ENCODE measurements around the gene LCA5. TPM values are rescaled to one million over a fixed set of nuclear protein-coding genes. Genes with fewer than 3 reads are reported as not detected.

Gene LCA5
- total RNA-seq, 1 donor from 2014 or later: 9.9 TPM

DNA sequence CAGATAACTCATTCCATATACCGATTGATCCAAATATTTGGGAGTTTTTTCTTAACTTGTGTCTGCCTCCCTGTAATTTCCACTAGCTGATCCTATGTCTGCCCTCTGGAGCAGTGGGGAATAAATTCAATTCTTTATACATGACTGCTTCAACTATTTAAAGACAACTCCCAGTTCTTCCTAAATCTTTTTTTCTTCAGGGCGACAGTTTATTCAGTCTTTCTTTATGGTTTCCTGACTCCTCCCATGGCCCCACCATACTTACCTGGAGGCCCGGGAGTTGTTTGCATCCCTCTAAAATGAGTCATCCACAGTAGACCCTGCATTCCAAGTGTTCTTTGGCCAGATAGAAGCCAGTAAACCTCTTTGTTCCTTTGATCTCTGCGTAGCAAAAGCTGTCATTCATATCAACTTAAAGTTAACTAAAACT is 73.6 kb downstream of the LCA5 start:
- Mint-ChIP-seq H3K9me3 (ENCODE audit: low read depth) (peaks cover 3% of the 10 kb centered on the region), H3K27ac (peak overlapping the region; percentile 91), H3K27me3 (no peaks in the 10 kb centered on the region), H3K4me3 (ENCODE audit: low read depth) (peak overlapping the region; percentile 2), H3K4me1 (ENCODE audit: low read depth) (peaks cover 24% of the 10 kb centered on the region), H3K36me3 (ENCODE audit: insufficient read depth) (peaks cover 2% of the 10 kb centered on the region)
- TF ChIP-seq, protein P1, sequence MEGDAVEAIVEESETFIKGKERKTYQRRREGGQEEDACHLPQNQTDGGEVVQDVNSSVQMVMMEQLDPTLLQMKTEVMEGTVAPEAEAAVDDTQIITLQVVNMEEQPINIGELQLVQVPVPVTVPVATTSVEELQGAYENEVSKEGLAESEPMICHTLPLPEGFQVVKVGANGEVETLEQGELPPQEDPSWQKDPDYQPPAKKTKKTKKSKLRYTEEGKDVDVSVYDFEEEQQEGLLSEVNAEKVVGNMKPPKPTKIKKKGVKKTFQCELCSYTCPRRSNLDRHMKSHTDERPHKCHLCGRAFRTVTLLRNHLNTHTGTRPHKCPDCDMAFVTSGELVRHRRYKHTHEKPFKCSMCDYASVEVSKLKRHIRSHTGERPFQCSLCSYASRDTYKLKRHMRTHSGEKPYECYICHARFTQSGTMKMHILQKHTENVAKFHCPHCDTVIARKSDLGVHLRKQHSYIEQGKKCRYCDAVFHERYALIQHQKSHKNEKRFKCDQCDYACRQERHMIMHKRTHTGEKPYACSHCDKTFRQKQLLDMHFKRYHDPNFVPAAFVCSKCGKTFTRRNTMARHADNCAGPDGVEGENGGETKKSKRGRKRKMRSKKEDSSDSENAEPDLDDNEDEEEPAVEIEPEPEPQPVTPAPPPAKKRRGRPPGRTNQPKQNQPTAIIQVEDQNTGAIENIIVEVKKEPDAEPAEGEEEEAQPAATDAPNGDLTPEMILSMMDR (IDR thresholded peaks at IDR 0.05; ENCODE audit: unreplicated experiment): no peak
- no peak for DNase-seq (ENCODE audit: low spot score, unreplicated experiment)

DNA sequence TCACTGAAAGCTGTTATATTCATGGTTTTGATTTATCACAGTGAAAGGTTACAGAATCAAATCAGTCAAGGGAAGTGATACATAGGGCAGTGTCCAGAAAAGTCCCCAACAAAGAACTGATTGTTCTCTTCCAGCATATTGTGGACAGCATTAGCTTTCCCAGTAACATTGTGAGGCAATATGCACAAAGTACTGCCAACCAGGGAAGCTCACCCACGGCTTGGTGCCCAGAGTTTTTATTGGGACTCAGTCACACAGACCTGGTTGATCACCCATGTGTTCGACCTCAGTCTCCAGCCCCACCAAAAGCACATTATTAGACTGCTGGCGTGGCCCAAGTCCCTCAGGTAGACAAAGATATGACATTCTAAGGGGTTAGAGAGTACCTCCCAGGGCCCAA is 76.0 kb downstream of the LCA5 start:
- H3K4me1 Mint-ChIP-seq (ENCODE audit: low read depth): peaks cover 23% of the 10 kb centered on the region
- H3K9me3 Mint-ChIP-seq (ENCODE audit: low read depth): peaks cover 3% of the 10 kb centered on the region
- H3K27me3 Mint-ChIP-seq: no peaks in the 10 kb centered on the region
- H3K36me3 Mint-ChIP-seq (ENCODE audit: insufficient read depth): peaks cover 3% of the 10 kb centered on the region
- TF ChIP-seq, protein P1 (IDR thresholded peaks at IDR 0.05; ENCODE audit: unreplicated experiment): no peak
- H3K27ac Mint-ChIP-seq: no peak overlapping the region
- DNase-seq (ENCODE audit: low spot score, unreplicated experiment): no peak
- H3K4me3 Mint-ChIP-seq (ENCODE audit: low read depth): no peak overlapping the region

DNA sequence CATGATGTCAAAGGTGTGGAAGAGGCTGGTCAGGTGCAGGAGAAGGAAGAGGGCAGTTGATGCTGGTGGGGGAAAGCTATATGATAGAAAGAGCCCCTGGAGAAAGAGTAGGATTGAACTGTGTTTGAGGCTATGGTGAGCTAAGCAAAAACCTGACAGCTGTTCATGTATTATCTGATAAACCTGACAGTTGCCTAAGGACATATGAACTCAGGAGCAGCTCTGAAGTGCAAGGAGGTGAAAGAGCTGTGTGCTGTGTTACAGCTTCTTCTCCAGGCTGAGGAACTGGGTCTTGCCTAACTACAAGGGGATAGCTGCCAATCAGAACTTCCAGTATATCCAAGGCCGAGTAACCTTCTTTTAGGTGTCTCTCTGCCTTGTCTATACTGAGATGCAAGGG is 81.8 kb downstream of the LCA5 start:
- H3K27me3 Mint-ChIP-seq: no peaks in the 10 kb centered on the region
- H3K36me3 Mint-ChIP-seq (ENCODE audit: insufficient read depth): peaks cover 3% of the 10 kb centered on the region
- H3K27ac Mint-ChIP-seq: peak overlapping the region; percentile 81
- TF ChIP-seq, protein P1 (IDR thresholded peaks at IDR 0.05; ENCODE audit: unreplicated experiment): no peak
- no peaks in the 10 kb centered on the region for H3K4me1 Mint-ChIP-seq (ENCODE audit: low read depth)
- H3K9me3 Mint-ChIP-seq (ENCODE audit: low read depth): peaks cover 6% of the 10 kb centered on the region
- DNase-seq (ENCODE audit: low spot score, unreplicated experiment): no peak
- no peak overlapping the region for H3K4me3 Mint-ChIP-seq (ENCODE audit: low read depth)

DNA sequence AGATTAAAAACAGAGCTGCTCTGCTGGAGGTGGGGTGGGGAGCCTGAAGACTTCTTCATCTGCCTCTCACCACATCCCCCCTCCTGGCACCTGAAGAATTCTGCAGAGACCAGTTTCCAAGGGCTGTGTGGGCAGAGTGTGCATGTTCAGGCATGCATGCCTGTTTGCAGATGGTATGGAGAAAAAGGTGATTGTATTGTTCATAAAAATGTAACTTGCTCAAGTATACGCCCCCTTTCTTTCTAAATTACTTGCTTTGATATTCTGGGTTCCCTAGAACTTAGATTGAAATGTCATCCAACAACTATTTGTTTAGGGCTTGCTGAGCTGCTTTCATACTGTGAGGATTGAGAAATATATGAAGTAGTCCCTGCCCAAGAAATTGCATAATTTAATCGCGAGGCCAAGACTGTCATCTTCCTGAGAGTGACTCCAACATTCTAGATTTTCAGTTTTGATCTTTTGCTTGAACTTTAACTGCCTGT is 83.6 kb downstream of the LCA5 start:
- Mint-ChIP-seq H3K4me3 (ENCODE audit: low read depth) (no peak overlapping the region), H3K4me1 (ENCODE audit: low read depth) (peaks cover 4% of the 10 kb centered on the region), H3K9me3 (ENCODE audit: low read depth) (peaks cover 3% of the 10 kb centered on the region), H3K27me3 (no peaks in the 10 kb centered on the region), H3K27ac (no peak overlapping the region), H3K36me3 (ENCODE audit: insufficient read depth) (peaks cover 2% of the 10 kb centered on the region)
- DNase-seq (ENCODE audit: low spot score, unreplicated experiment): no peak
- TF ChIP-seq, protein P1 (IDR thresholded peaks at IDR 0.05; ENCODE audit: unreplicated experiment): no peak

DNA sequence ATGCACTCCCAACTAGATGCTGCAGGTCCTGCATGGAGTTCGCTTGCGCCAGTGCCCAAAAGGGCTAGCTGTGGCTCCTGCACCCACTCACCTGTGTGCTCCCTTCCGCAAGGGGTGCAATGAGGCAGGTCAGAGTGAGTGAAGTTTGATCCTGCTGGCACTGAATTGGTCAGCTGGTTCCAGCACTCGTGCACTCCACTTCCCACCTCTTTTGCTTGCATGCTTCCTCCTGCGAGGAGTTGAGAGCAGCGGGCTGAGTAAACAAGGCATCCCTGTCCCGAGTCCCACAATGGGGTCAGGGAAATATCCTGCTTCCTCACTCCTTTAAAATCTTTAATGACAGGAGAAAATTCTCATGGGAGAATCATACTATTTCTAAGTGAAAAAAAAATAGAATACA is 86.2 kb downstream of the LCA5 start:
- peaks cover 3% of the 10 kb centered on the region for H3K9me3 Mint-ChIP-seq (ENCODE audit: low read depth)
- TF ChIP-seq, protein P1 (IDR thresholded peaks at IDR 0.05; ENCODE audit: unreplicated experiment): no peak
- H3K27ac Mint-ChIP-seq: no peak overlapping the region
- H3K4me3 Mint-ChIP-seq (ENCODE audit: low read depth): no peak overlapping the region
- H3K27me3 Mint-ChIP-seq: no peaks in the 10 kb centered on the region
- peaks cover 4% of the 10 kb centered on the region for H3K4me1 Mint-ChIP-seq (ENCODE audit: low read depth)
- no peak for DNase-seq (ENCODE audit: low spot score, unreplicated experiment)
- no peaks in the 10 kb centered on the region for H3K36me3 Mint-ChIP-seq (ENCODE audit: insufficient read depth)
